Nucleus accumbens (tissue), 56 donors: ENCODE results near the gene RASGRF1.

Source experiments
- DNase-seq, 56 donors: peaks; one replicate each; lab custom pipeline; 2025; lab: John Stamatoyannopoulos, UW

Gene RASGRF1

GRCh38 chr15:78921517-78921916 lies 169.1 kb downstream of the RASGRF1 start:
- no peak for DNase-seq

GRCh38 chr15:78917888-78918287 lies 172.7 kb downstream of the RASGRF1 start:
- DNase-seq = no peak

GRCh38 chr15:78916088-78916487 lies 174.5 kb downstream of the RASGRF1 start:
- DNase-seq = no peak

- peak in 6 of 56 donors; percentile 22 to 55 (median 31) for DNase-seq
These were observed 175.1 kb downstream of the RASGRF1 start for GRCh38 chr15:78915341-78916087.

GRCh38 chr15:78914027-78914764 lies 176.4 kb downstream of the RASGRF1 start:
- DNase-seq = peak in 2 of 56 donors; percentile 19 to 38

GRCh38 chr15:78913012-78913411 lies 177.6 kb downstream of the RASGRF1 start:
- no peak for DNase-seq

- no peak for DNase-seq
These were observed 178.3 kb downstream of the RASGRF1 start for GRCh38 chr15:78912316-78912715.

- no peak for DNase-seq
These were observed 180.3 kb downstream of the RASGRF1 start for GRCh38 chr15:78910271-78910670.
